Neuron (in vitro differentiated cells): ENCODE data around the gene TSPAN15.

Experiments
- H2AFZ ChIP-seq: one replicate; pipeline ENCODE4 v1.6.1; 2013; ENCODE audit warnings: low read depth, mild to moderate bottlenecking, inconsistent platforms, low read length, moderate library complexity
- H3K27me3 ChIP-seq: one replicate; pipeline ENCODE4 v1.6.1; 2013; ENCODE audit warnings: low read length; ENCODE audit not compliant: insufficient read depth
- H3K36me3 ChIP-seq: one replicate; pipeline ENCODE4 v1.6.1; 2013; ENCODE audit warnings: low read length; ENCODE audit not compliant: insufficient read depth
- H3K4me1 ChIP-seq: one replicate; pipeline ENCODE4 v1.6.1; 2013; ENCODE audit warnings: low read length; ENCODE audit not compliant: insufficient read depth
- H3K4me3 ChIP-seq: 2 replicates; pipeline ENCODE4 v1.5.1; 2013; ENCODE audit warnings: mild to moderate bottlenecking, low read length, moderate library complexity
- H3K9me3 ChIP-seq: one replicate; pipeline ENCODE4 v1.6.1; 2013; ENCODE audit warnings: low read length

The TSPAN15 gene

DNA sequence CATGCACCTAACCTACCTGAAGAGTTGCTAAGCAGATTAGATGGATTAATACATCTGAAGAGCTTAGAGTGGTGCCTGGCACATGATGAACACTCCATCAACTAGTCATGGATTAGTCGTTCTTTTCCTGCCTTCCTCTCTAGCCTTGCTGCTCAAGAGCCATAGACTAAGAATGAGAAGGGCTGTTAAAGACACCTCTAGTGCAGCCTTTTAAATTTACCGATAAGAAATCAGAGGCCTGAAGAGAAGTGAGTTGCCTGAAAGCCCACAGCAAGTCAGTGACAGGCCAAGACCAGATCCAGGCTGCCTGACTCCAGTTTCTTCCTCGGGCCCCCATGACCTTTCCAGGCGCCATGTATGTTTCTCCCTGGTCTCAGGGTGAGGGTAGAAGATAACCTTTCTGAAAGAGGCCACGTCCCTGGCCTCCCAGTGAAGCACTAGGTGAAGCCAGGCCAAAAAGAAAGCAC, 6.5 kb downstream of the TSPAN15 start:
- H3K9me3 ChIP-seq, result no peaks in the 10 kb centered on the region
- H2AFZ ChIP-seq, result no peak overlapping the region
- no peaks in the 10 kb centered on the region for H3K36me3 ChIP-seq
- H3K27me3 ChIP-seq, result no peaks in the 10 kb centered on the region
- no peak overlapping the region for H3K4me3 ChIP-seq
- peaks cover 3% of the 10 kb centered on the region for H3K4me1 ChIP-seq

DNA sequence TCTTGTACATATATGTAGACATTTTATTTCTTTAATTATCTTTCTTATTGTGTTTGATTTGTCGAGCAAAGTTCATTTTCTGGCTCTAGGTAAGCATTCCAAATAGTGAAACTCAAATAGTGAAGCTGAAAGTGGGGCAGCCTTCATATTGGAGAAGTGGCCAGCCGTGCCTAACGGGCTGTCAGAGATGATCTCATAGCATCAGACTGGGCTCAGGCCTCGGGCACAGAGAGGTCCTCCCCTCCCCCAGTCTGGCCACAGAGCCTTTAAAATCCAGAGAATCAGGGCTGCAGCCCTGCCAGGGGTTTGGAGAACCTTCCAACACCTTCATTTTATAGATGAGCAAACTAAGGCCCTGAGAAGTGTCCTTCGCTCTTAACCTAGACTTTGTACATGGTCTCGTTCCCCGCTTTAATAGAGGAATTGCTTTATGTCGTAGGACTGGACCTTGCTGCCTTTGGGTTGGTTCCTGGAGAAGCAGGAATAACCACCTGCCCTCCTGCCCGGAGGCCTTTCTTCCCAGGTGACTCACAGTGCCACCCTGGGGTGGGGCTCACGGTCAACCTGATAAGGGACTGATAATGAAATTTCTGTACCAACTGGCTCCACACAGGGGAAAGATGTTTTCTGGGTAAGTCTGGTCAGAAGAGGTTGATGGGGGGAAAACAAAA, 7.3 kb downstream of the TSPAN15 start:
- H3K27me3 ChIP-seq, result no peaks in the 10 kb centered on the region
- H3K4me3 ChIP-seq, result no peak overlapping the region
- no peak overlapping the region for H2AFZ ChIP-seq
- peaks cover 3% of the 10 kb centered on the region for H3K4me1 ChIP-seq
- H3K9me3 ChIP-seq, result no peaks in the 10 kb centered on the region
- no peaks in the 10 kb centered on the region for H3K36me3 ChIP-seq

DNA sequence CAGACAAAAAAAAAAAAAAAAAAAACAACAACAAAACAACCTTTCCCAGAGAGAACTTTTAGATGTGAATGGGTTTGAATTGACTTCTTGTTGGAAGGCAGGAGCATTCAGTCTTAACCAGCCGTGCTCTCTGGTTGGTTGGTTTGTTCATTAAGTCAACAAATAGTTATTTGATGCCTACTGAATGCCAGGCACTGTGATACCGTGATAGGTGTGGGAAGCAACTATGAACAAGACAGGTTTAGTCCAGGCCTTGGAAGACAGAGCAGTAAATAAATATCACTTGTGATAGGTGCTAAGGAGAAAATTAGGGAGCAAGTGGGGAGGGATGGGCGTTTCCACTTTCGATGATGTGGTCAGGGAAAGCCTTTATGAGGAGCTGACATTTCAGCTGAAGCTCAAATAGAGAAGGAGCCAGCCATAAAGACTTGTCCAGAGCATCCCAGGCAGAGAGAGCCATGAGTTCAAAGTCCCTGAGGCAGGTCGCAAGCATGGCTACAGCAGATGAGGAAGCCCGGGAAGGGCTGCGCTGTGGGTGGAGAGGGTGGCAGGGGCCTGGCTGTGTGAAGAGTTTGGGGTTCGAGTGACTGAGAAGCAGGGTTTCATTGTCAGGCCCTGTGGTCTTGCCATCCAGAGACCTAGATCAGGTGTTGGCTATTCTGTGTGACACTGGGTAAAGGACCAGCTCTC, 8.0 kb downstream of the TSPAN15 start:
- no peak overlapping the region for H3K4me3 ChIP-seq
- H3K27me3 ChIP-seq, result no peaks in the 10 kb centered on the region
- H3K4me1 ChIP-seq, result peaks cover 3% of the 10 kb centered on the region
- H3K9me3 ChIP-seq, result no peaks in the 10 kb centered on the region
- H3K36me3 ChIP-seq, result no peaks in the 10 kb centered on the region
- H2AFZ ChIP-seq, result no peak overlapping the region

DNA sequence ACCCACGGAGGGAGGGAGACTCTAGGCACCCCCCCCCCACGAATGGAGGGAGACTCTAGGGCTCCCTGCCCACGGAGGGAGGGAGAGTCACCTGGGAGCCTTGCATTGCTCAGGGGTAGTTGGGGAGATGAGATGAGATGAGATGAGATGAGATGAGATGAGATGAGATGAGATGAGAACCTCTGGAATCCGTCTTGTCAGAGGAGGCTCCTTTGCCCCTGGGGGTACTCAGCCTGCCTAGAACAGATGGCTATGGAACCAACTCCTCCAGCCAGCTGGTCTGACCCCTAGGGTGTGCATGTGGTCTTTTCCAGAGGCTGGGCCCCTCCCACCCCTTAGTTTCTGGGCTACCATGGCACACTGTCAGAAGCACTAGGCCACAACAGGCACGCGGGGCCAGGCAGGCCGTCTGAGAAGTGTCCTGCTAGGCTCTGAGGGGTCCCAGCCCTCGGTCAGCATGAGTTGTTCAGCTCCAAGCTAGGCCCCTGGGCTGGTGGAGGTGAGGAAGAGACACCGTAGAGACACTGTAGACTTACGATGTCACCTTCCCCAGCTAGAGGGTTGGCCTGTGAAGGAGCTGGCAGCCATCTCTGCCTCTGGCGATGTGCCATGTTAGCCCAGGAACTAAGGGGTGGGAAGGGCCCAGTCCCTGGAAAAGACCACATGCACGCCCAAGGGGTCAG, 8.8 kb downstream of the TSPAN15 start:
- peaks cover 3% of the 10 kb centered on the region for H3K4me1 ChIP-seq
- H3K27me3 ChIP-seq, result peaks cover 6% of the 10 kb centered on the region
- no peak overlapping the region for H2AFZ ChIP-seq
- no peaks in the 10 kb centered on the region for H3K36me3 ChIP-seq
- H3K9me3 ChIP-seq, result no peaks in the 10 kb centered on the region
- no peak overlapping the region for H3K4me3 ChIP-seq

DNA sequence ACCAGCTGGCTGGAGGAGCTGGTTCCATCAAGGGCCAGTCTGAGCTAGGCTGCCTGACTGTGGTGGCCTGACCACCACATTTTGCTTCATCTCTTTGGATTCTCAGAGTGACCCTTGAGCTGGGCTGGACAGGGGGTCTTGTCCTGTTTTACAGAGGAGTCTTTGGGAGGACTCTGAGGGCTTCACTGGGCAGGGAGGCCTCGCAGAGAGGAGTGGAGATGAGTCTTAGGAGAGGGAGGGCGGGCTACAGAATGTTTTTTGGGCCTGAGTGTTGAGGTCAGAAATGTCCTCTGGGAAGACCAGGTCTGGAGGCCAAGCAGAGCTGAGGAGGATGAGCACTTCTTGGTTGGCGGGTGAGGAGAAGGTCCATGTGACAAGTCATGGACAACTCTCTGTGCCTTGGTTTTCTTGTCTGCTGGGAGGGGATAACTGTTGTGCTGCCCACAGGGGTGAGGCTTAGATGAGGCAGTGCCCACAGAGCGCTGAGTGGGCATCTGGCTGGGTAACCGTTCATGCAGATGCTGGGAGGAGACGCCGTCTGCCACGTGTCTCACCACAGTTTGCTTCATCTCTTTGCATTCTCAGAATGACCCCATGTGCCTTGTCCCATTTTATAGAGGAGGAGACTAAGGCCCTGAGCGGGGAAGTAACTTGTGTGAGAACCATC, 9.4 kb downstream of the TSPAN15 start:
- no peaks in the 10 kb centered on the region for H3K9me3 ChIP-seq
- H3K4me1 ChIP-seq, result peaks cover 3% of the 10 kb centered on the region
- H3K27me3 ChIP-seq, result peaks cover 9% of the 10 kb centered on the region
- H3K36me3 ChIP-seq, result no peaks in the 10 kb centered on the region
- no peak overlapping the region for H3K4me3 ChIP-seq
- no peak overlapping the region for H2AFZ ChIP-seq

DNA sequence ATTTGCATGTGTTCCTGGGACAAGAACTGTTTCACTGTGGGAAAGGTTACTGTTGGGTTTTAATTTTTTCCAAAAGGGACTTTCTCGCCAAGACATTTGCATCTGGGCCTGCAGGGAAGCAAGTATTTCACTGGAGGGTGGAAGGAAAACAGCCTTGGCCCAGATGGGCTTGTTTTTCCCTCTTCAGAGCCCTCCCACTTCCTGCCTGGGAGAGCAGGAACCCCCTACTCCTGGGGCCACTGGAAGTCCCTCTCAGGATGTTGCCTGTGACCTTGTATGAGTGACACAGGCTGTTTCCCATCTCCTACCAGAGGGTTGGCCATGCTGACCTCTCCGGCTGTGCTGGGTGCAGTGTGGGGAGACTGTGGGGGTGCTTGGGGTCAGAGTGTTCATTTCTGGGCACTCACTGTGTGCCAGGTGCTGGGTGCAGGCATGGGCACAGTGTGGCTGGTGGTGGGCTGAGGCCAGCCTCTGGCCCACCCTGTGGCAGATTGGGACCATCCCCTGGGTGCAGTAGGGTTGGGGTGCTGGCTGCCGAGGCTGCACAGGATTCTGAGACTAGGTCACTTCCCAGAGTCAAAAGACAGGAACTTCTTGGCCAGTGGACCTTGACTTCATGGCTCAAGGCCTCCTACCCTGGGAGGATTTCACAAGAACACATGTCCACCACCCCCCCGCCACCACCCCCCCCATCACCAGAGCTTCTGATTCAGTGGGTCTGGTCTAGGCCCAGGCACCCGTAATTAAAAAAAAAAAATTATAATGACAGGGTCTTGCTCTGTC, 10.2 kb downstream of the TSPAN15 start:
- H3K27me3 ChIP-seq, result peaks cover 10% of the 10 kb centered on the region
- no peak overlapping the region for H2AFZ ChIP-seq
- H3K9me3 ChIP-seq, result no peaks in the 10 kb centered on the region
- no peak overlapping the region for H3K4me3 ChIP-seq
- H3K4me1 ChIP-seq, result peaks cover 3% of the 10 kb centered on the region
- H3K36me3 ChIP-seq, result no peaks in the 10 kb centered on the region

DNA sequence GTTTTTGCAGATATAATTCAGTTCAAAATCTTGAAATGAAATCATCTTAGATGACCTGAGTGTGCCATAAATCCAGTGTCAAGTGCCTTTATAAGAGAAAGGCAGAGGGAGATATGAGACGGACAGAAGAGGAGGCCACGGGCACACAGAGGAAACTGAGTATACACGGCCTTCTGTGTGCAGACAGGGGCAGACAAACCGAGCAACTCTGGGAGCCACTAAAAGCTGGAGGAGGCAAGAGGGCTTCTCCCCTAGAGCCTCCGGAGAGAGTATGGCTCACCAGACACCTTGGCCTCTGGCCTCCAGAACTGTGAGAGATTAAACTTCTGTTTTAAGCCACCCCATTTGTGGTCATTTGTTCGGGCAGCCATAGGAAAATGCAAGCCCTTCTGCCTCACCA, 12.6 kb downstream of the TSPAN15 start:
- Histone ChIP-seq H3K27me3 (peaks cover 10% of the 10 kb centered on the region), H3K36me3 (no peaks in the 10 kb centered on the region), H3K4me3 (no peak overlapping the region), H3K9me3 (no peaks in the 10 kb centered on the region), H2AFZ (no peak overlapping the region), H3K4me1 (peaks cover 11% of the 10 kb centered on the region)

DNA sequence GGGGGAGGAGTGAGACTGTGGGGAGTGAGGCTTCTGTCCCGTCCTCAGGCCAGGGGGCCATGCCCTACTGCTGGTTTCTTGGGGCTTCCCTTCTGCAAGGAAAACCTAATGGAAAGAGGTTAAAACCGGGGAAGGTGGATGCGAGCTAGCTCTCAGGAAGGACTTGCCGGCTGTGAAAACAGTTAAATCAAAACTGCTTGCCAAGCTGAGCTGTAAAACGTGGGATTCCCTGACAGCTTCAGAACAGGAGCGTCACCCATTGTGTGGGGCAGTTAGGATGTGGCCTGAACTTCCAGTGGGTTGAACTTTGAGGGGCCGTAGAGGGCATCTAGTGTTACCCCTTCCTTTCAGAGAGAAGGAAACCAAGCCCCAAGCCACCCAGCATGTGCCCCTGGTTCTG, 13.1 kb downstream of the TSPAN15 start:
- no peak overlapping the region for H3K4me3 ChIP-seq
- H3K27me3 ChIP-seq, result peaks cover 10% of the 10 kb centered on the region
- no peaks in the 10 kb centered on the region for H3K9me3 ChIP-seq
- no peak overlapping the region for H2AFZ ChIP-seq
- peaks cover 11% of the 10 kb centered on the region for H3K4me1 ChIP-seq
- H3K36me3 ChIP-seq, result no peaks in the 10 kb centered on the region

DNA sequence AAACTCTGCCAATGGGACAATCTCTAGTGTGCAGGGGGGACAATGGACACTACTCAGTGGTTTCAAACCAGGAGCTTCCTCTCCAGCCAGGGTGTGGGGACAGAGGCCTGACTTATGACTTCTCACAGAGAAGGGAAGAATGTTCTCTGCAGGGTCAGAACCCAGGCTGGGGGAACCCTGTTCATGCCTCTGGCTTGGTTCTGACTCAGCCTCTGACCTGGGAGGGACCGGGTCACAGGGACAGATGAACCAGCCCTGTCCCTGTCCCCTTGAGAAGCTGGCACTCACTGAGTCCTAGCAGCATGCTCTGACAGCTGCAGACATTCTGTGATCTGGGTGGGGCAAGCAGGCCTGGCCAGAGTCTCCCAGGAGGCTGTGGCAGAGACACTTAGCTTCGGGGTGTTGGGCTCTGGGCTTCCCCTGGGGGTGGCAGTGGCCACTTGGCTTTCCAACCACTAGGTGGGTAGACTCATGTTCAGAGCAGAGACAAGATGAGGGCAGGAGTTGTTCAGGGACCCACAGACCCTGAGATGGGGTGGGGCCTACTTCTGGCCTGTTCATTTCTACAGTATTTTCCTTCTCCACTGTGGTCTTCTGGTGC, 13.6 kb downstream of the TSPAN15 start:
- no peaks in the 10 kb centered on the region for H3K36me3 ChIP-seq
- no peaks in the 10 kb centered on the region for H3K9me3 ChIP-seq
- peaks cover 11% of the 10 kb centered on the region for H3K4me1 ChIP-seq
- no peak overlapping the region for H3K4me3 ChIP-seq
- no peak overlapping the region for H2AFZ ChIP-seq
- peaks cover 10% of the 10 kb centered on the region for H3K27me3 ChIP-seq

DNA sequence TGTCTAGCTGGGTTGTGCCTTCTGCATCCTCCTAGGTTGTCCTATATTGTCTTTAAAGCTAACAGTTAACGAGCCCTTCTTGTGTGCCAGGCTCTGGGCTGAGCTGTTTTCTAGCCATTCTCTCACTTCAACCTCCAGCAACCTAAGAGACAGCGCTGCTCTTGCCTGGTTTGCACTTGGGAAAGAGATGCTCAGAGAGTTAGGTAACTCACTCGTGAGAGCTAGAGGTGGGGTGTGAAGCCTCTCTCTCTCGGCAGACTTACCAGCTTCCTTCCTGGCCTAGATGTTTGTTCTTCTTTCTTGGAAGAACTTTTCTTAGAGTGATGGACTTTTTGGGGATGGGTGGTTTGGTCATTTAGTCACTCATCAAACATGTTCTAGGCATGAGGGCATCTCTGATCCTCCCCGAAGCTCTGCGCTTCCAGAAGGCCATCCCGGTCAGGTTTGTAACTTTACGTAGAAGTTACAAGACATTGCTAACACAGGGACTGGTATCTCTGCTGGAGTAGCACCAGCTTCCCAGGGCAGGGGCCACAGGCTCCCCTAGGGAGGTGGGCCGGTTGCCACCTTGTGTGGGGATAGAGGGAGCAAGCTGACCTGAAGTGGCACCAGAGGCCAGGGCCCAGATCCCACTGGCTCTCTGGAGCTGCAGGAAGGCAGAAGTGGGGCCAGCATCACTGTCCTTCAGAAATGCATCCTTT, 14.3 kb downstream of the TSPAN15 start:
- Histone ChIP-seq H3K4me3 (no peak overlapping the region), H3K4me1 (peaks cover 11% of the 10 kb centered on the region), H3K27me3 (peaks cover 10% of the 10 kb centered on the region), H3K36me3 (no peaks in the 10 kb centered on the region), H2AFZ (no peak overlapping the region), H3K9me3 (no peaks in the 10 kb centered on the region)

DNA sequence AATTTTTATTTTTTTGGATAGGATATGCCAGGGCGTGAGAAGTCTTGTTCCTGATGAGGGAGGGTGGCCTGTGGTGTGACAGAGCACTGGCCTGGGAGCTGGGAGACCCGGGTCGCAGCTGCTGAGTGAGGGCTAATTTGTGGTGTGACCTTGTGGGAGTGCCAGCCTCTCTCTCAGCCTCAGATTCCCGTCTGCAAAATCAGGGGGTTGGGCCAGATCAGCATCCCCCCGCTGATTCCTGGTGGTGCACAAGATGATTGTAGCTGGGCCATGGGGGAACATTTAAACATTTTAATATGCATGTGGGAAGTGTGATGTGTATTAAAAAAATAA, 14.9 kb downstream of the TSPAN15 start:
- Histone ChIP-seq H3K36me3 (no peaks in the 10 kb centered on the region), H3K27me3 (peaks cover 10% of the 10 kb centered on the region), H3K4me3 (no peak overlapping the region), H3K9me3 (no peaks in the 10 kb centered on the region), H2AFZ (no peak overlapping the region), H3K4me1 (peaks cover 11% of the 10 kb centered on the region)

DNA sequence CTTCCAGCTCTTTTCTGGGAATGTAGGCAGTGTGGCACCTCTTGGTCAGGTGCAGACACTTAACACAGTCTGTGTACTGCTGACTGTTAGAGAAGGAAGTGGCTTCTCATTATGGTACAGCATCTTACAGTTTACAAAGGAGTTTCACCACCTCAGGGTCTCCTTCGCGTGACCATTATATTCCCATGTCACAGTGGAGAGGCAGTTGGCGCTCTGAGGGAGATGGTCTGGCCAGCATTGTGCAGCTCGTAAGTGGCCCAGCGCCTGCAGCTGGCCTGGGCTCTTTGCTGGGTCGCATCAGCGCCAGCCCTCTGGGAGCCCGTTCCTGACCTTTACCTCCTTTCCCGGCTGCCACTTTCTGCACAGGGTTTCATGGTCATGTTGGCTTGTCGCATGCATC, 15.4 kb downstream of the TSPAN15 start:
- Histone ChIP-seq H2AFZ (no peak overlapping the region), H3K4me3 (no peak overlapping the region), H3K4me1 (peaks cover 11% of the 10 kb centered on the region), H3K9me3 (no peaks in the 10 kb centered on the region), H3K36me3 (no peaks in the 10 kb centered on the region), H3K27me3 (peaks cover 10% of the 10 kb centered on the region)
